GM10266 (cell line): Measurements from ENCODE around the gene HSD17B14.
"Not testable (repeated sequence)": the region's sequence is repeated elsewhere in the genome, so short reads cannot be mapped to it uniquely, and the experiment has no call there.

Experiments
- DNase-seq: peaks from one replicate; pipeline ENCODE4 v3.0.0; 2012; ENCODE audit errors: extremely low spot score
- TF ChIP-seq, protein P1 (sequence below): IDR thresholded peaks from 2 replicates; pipeline ENCODE4 v1.5.1; 2012; ENCODE audit warnings: mild to moderate bottlenecking, low read depth; ENCODE audit not compliant: control insufficient read depth, insufficient read depth; ENCODE audit errors: missing control alignments

HSD17B14 gene

DNA sequence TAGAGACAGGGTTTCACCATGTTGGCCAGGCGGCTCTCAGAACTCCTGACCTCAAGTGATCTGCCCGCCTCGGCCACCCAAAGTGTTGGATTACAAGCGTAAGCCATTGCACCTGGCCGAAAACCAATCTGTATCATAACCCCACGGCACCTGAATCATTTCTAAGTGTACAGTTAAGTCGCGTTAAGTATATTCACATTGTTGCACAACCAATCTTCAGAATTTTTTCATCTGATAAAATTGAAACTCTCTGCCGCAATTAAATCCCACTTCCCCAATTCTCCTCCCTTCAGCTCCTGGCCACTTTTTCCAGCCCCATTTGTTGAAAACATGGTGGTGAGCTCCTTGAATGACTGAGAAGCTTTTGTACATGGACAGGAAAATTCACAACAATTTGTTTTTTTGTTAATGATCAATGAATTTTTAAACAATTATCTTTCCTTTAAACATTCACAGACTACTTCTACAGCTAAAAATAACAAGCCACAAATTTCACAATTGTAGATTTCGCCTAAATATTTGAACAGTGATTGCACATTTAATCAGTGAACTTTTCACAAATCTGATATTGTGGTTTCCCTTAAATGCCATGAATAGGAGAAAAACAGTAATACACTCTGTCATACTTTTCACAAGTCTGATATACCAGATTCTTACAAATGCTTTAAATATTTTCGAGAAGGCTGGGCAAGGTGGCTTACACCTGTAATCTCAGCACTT is 67.1 kb downstream of the HSD17B14 start:
- TF ChIP-seq, protein P1, sequence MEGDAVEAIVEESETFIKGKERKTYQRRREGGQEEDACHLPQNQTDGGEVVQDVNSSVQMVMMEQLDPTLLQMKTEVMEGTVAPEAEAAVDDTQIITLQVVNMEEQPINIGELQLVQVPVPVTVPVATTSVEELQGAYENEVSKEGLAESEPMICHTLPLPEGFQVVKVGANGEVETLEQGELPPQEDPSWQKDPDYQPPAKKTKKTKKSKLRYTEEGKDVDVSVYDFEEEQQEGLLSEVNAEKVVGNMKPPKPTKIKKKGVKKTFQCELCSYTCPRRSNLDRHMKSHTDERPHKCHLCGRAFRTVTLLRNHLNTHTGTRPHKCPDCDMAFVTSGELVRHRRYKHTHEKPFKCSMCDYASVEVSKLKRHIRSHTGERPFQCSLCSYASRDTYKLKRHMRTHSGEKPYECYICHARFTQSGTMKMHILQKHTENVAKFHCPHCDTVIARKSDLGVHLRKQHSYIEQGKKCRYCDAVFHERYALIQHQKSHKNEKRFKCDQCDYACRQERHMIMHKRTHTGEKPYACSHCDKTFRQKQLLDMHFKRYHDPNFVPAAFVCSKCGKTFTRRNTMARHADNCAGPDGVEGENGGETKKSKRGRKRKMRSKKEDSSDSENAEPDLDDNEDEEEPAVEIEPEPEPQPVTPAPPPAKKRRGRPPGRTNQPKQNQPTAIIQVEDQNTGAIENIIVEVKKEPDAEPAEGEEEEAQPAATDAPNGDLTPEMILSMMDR: no peak
- DNase-seq: no peak

DNA sequence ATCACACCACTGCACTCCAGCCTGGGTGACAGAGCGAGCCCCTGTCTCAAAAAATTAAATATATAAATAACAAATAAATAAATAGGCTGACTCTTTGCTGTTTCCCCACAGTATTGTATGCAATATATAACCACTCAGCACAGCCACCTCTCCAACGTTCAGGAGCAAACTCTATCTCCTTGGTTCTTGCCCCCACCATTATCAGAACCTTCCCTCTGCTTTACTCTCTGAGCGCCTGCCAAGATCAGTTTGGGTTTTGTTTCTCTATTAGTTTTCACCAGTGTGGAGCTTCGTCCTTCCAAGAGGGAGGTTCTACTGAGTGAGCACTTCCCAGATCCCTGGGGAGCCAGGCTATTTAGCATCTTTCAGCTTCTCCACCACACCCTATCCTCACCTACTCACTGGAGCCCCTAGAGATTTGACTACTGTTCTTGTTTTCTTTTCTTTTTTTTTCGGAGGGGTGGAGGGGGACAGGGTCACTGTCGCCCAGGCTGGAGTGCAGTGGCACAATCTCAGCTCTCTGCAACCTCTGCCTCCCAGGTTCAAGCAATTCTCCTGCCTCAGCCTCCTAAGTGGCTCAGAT is 68.0 kb downstream of the HSD17B14 start:
- not testable (repeated sequence) for DNase-seq

DNA sequence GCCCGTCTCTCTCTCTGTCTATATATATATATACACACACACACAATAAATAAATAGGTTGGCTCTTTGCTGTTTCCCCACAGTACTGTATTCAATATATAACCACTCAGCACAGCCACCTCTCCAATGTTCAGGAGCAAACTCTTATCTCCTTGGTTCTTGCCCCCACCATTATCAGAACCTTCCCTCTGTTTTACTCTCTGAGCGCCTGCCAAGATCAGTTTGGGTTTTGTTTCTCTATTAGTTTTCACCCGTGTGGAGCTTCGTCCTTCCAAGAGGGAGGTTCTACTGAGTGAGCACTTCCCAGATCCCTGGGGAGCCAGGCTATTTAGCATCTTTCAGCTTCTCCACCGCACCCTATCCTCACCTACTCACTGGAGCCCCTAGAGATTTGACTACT is 70.5 kb downstream of the HSD17B14 start:
- not testable (repeated sequence) for DNase-seq
